Right renal pelvis (tissue), 4 donors: ENCODE results near the gene SCT. TPM values are rescaled to one million over a fixed set of nuclear protein-coding genes. Genes with fewer than 3 reads are reported as not detected.

Source experiments
- DNase-seq, 4 donors: peaks; one replicate each; pipeline ENCODE4 v3.0.0-alpha.2; 2013; ENCODE audit warnings: low read depth in 4 of 4, low spot score in 3 of 4, missing footprints in 1 of 4
- polyA plus RNA-seq, 4 donors: library from polyadenylated mRNA; unstranded; fragments of 120-200 nt; gene quantifications; one replicate each; pipeline ENCODE4 v1.2.1, GENCODE V29; 2013; ENCODE audit not compliant: insufficient read length in 4 of 4

Gene SCT
- polyA plus RNA-seq, 4 donors, result 1.2 to 3.5 (median 1.9) TPM

- DNase-seq, result no peak
Measured at GRCh38 chr11:592501-592900, 34.5 kb downstream of the SCT start.

DNA sequence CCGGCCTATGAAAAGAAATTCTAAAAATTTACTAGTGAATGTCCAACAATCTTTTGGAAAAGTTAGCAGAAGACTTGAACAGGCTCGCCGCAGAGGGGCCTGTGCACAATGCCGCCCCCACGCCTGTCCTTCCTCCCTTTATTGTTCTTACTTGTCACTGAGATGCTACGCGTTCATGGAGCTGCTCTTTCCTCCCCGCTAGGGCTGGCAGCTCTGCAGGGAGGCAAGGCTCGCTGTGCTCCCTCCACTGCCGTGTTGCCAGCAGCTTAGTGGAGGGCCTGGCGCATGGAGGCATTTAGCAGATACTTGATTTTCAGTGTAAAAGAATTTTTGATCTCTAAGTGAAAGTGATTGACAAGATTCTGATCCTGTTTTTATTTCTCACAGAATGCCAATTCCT, 36.0 kb downstream of the SCT start:
- DNase-seq, result no peak

DNA sequence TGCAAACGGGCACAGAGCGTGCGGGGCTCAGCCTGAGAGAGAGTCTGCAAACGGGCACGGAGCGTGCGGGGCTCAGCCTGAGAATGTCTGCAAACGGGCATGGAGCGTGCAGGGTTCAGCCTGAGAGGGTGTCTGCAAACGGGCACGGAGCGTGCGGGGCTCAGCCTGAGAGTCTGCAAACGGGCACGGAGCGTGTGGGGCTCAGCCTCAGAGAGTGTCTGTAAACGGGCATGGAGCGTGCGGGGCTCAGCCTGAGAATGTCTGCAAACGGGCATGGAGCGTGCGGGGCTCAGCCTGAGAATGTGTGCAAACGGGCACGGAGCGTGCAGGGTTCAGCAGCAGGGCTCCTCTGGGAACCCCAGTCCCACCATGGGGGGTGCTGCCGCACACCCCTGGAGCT, 37.2 kb downstream of the SCT start:
- DNase-seq, result no peak

- DNase-seq, result no peak
Measured at GRCh38 chr11:587978-588380, 39.0 kb downstream of the SCT start.

DNA sequence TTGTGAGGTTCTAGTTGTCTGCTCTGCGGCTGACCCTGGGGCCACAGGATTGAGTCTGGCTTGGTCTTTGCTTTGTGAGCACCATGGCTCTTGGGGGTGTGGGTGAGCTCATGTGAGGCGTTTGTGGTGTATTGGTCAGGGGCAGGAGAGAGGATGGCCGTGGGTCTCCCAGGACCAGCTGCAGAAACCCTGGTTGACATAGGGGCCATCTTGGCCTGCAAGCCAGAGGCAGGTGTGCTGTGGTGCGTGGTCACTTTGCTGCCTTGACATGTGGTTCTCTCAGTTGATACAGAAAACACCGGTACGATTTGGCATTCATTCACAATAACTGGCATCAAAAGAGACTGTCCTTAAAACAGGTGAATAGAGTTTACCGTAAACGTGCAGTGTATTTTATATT, 39.4 kb downstream of the SCT start:
- no peak for DNase-seq

GRCh38 chr11:586376-587316, 40.3 kb downstream of the SCT start:
- no peak for DNase-seq

DNA sequence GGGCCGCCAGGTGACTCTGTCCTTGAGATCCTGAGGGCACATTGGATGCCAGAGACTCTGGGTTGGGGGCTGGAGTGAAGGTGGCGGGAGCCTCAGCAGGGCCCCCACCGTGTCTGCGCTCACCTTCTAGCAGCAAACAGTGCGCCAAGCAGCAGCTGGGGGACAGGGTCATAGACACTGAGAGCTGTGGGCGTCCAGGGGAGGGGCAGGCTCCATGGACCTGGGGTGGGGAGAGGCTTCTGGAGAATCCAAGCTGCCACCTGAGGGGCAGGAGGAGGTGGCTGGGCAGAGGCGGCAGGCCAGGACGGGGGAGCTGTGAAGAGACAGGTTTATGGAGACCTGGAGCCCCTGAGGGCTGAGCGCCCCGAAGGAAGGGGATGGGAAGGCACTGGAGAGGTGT, 42.7 kb downstream of the SCT start:
- no peak for DNase-seq

DNA sequence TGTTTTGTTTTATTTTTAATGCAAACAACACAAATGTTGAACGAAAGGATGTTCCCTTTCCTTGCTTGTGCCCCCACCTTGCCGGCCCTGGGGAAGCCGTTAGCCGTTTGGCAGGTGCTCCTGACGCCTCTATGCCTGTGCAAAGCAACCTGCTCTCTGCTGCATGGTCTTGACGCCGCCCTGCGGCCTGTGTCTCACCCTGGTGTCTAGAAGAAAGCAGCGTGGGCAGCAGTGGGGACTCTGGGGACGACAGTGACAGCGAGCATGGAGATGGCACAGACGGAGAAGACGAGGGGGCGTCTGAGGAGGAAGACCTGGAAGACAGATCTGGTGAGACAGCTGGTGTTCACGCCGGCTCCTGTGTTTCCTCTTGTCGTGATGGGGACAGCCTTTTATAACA, 45.2 kb downstream of the SCT start:
- no peak for DNase-seq

DNA sequence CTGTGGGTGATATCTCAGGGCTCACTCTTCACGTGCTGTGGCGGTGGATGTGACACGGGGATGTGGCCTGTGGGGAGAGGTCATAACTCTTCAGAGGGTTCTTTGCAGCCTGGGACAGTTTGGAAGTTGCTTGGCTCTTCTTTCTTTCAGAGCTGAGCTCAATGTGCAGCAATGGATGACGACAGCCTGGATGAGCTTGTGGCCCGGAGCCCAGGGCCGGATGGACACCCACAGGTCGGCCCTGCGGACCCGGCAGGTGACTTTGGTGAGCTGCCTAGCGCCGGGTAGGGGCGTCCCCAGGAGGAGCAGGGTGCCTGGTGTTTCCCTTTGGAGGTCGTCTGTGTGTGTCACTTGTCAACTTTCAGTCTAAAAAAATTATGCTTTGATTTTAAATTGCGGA, 45.6 kb downstream of the SCT start:
- DNase-seq, result no peak

DNA sequence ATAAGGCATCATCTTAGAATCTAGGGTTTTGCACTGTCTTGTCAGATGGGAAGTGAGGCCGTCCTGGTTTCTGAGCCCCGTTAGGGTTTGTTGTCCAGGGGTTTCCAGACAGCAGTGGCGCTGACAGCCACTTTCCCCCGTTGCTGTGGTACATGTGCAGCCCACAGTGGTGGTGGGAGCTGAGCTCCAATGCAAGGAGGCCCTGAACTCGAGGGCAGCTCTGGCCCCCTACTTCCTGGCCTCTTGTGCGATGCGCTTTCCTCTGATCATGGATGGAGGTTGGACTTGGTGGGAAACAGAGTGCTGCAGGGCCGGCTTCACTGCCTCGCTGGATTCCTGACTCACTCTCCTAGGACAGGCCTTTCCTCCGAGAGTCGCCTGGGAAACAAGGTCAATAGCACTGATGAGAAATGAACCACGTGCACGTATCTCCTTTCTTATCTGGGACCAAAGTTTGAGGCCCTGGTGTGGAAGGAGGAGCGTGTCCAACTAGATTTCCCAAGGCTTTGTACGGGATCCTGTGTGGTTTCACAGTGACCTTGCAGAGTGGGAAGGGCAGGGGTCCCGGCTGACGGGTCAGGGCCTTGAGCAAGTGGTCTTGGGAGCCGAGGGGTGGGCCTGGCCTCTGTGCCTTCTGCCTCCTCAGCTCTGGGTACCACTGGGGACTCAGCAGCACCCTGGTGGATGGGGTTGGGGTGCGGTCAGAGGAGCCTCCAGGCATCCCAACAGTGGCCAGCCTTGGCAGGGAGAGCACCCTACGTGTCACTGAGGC, 47.0 kb downstream of the SCT start:
- DNase-seq, result no peak

DNA sequence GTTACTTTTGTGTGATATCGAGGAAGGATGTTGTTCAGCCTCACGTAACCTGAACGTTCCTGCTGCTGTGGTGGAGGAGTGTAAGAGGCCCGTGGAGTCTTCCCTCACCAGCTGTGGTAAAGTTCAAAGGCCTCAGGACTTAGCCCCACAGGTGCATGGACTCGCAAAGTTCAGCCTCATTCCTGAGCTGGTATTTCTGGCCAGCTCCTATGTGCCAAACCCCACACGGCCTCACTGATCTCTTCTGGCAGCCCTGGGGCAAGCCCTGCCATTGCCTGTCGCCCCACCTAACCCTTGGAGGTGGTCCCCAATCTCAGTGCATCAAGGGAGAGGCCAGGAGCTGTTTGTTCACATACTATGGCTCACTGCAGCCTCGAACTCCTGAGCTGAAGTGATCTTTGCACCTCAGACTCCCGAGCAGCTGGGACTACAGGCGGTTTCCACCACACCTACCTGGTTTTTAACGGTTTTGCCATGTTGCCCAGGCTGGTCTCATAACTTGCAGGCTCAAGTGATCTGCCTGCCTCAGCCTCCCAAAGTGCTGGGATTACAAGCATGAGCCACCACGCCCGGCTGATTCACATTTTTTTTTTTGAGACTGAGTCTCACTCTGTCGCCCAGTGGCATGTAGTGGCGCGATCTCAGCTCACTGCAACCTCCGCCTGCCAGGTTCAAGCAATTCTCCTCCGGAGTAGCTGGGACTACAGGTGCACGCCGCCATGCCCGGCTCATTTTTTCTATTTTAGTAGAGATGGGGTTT, 48.5 kb downstream of the SCT start:
- no peak for DNase-seq

DNA sequence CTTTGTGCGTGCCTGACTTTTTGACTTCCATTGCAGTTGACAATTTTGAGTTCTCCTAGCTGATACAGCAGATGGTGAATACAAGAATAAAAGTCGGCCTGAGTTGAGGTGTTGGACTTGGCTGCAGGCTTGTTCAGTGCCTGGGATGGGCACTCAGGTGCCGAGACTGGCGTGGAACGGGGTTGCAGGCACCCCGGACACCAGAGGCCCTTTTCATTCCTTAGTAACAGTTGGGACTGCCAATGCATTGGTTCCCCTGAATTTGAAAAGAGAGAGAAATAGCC, 49.4 kb downstream of the SCT start:
- no peak for DNase-seq

GRCh38 chr11:576811-577610, 50.0 kb downstream of the SCT start:
- DNase-seq, result no peak

Other genes with a start within 250 kb of the SCT start
- gene PKP3, start 233.0 kb downstream of the SCT start, polyA plus RNA-seq, result 1 to 10 TPM; 4.0 to 7.4 (median 5.2) TPM
- 10 to 100 TPM; 33.4 to 64.4 (median 36.7) TPM for gene SIGIRR, start 212.2 kb downstream of the SCT start, polyA plus RNA-seq
- 10 to 100 TPM in 1 of 4 donors, 1 to 10 TPM in 3; 7.8 to 12.7 (median 9.6) TPM for gene ANO9, start 185.2 kb downstream of the SCT start, polyA plus RNA-seq
- gene PTDSS2, start 176.9 kb downstream of the SCT start, polyA plus RNA-seq, result 10 to 100 TPM; 30.1 to 41.4 (median 32.5) TPM
- 100 to 1,000 TPM in 1 of 4 donors, 10 to 100 TPM in 3; 80.9 to 120 (median 86.6) TPM for gene RNH1, start 119.9 kb downstream of the SCT start, polyA plus RNA-seq
- 10 to 100 TPM; 39.5 to 57.2 (median 41.2) TPM for gene HRAS, start 91.6 kb downstream of the SCT start, polyA plus RNA-seq
- 1 to 10 TPM; 3.3 to 5.2 (median 4.1) TPM for gene LRRC56, start 89.7 kb downstream of the SCT start, polyA plus RNA-seq
- gene LMNTD2, start 66.4 kb downstream of the SCT start, polyA plus RNA-seq, result 1 to 10 TPM; 2.8 to 5.9 (median 3.6) TPM
- gene RASSF7, start 66.2 kb downstream of the SCT start, polyA plus RNA-seq, result 10 to 100 TPM; 42.7 to 68.7 (median 45.2) TPM
- gene PHRF1, start 50.7 kb downstream of the SCT start, polyA plus RNA-seq, result 10 to 100 TPM; 21.1 to 27.4 (median 21.9) TPM
- gene IRF7, start 11.2 kb downstream of the SCT start, polyA plus RNA-seq, result 10 to 100 TPM in 1 of 4 donors, 1 to 10 TPM in 3; 8.1 to 12.4 (median 8.4) TPM
- gene CDHR5, start 2.2 kb downstream of the SCT start, polyA plus RNA-seq, result 10 to 100 TPM; 31.8 to 49.2 (median 42.9) TPM
- 1 to 10 TPM; 1.7 to 5.7 (median 2.1) TPM for gene DRD4, start 10.1 kb upstream of the SCT start, polyA plus RNA-seq
- gene DEAF1, start 68.0 kb upstream of the SCT start, polyA plus RNA-seq, result 10 to 100 TPM; 36.3 to 55.9 (median 46.3) TPM
- 10 to 100 TPM; 37.4 to 45.2 (median 42.2) TPM for gene TMEM80, start 68.6 kb upstream of the SCT start, polyA plus RNA-seq
- gene EPS8L2, start 79.0 kb upstream of the SCT start, polyA plus RNA-seq, result 100 to 1,000 TPM in 3 of 4 donors, 10 to 100 TPM in 1; 94.5 to 147 (median 112) TPM
- 100 to 1,000 TPM; 132 to 146 (median 135) TPM for gene TALDO1, start 120.3 kb upstream of the SCT start, polyA plus RNA-seq
- gene GATD1, start 150.3 kb upstream of the SCT start, polyA plus RNA-seq, result 10 to 100 TPM; 70.9 to 97.2 (median 74.7) TPM
- under 1 TPM; 0.36 to 0.96 (median 0.54) TPM for gene CEND1, start 162.9 kb upstream of the SCT start, polyA plus RNA-seq
- gene SLC25A22, start 171.1 kb upstream of the SCT start, polyA plus RNA-seq, result 10 to 100 TPM; 14.3 to 19.3 (median 14.7) TPM
- 10 to 100 TPM in 1 of 4 donors, 1 to 10 TPM in 3; 7.5 to 14.9 (median 8.7) TPM for gene PIDD1, start 178.1 kb upstream of the SCT start, polyA plus RNA-seq
- 1,000 to 10,000 TPM in 2 of 4 donors, 100 to 1,000 TPM in 2; 857 to 1,329 (median 1,011) TPM for gene RPLP2, start 182.8 kb upstream of the SCT start, polyA plus RNA-seq
- 10 to 100 TPM; 49.8 to 83.4 (median 57.7) TPM for gene PNPLA2, start 191.7 kb upstream of the SCT start, polyA plus RNA-seq
- gene CRACR2B, start 200.7 kb upstream of the SCT start, polyA plus RNA-seq, result 10 to 100 TPM; 11.5 to 20.7 (median 13.0) TPM
- 100 to 1,000 TPM; 194 to 242 (median 203) TPM for gene CD151, start 205.8 kb upstream of the SCT start, polyA plus RNA-seq
- 100 to 1,000 TPM in 3 of 4 donors, 10 to 100 TPM in 1; 94.4 to 125 (median 106) TPM for gene POLR2L, start 215.3 kb upstream of the SCT start, polyA plus RNA-seq
- 10 to 100 TPM; 63.9 to 92.2 (median 72.2) TPM for gene TSPAN4, start 215.7 kb upstream of the SCT start, polyA plus RNA-seq